Caki2 (cell line): ENCODE measurements around the gene IL36RN. TPM values are rescaled to one million over a fixed set of nuclear protein-coding genes. Genes with fewer than 3 reads are reported as not detected.
"Not testable (repeated sequence)": the region's sequence is repeated elsewhere in the genome, so short reads cannot be mapped to it uniquely, and the experiment has no call there.

ENCODE experiments used
- DNase-seq: peaks from one replicate; pipeline ENCODE4 v3.0.0-alpha.2; 2015; ENCODE audit warnings: low read depth
- in situ Hi-C: cut with HindIII; loops from 2 replicates; pipeline ENCODE4 v1.10.0; 2016; ENCODE audit warnings: low sequenced_read_pairs, low pct_unique_long_range_greater_than_20kb, mixed read lengths
- total RNA-seq: library from RNA; depleted of rRNA; stranded (reverse); fragments of >200 nt; shearing (Covaris generic); gene quantifications from 2 replicates; pipeline ENCODE4 v1.2.3, GENCODE V29; 2014; ENCODE audit warnings: low replicate concordance

Gene IL36RN
- total RNA-seq, 1 experiment from 2014 or later: not detected

DNA sequence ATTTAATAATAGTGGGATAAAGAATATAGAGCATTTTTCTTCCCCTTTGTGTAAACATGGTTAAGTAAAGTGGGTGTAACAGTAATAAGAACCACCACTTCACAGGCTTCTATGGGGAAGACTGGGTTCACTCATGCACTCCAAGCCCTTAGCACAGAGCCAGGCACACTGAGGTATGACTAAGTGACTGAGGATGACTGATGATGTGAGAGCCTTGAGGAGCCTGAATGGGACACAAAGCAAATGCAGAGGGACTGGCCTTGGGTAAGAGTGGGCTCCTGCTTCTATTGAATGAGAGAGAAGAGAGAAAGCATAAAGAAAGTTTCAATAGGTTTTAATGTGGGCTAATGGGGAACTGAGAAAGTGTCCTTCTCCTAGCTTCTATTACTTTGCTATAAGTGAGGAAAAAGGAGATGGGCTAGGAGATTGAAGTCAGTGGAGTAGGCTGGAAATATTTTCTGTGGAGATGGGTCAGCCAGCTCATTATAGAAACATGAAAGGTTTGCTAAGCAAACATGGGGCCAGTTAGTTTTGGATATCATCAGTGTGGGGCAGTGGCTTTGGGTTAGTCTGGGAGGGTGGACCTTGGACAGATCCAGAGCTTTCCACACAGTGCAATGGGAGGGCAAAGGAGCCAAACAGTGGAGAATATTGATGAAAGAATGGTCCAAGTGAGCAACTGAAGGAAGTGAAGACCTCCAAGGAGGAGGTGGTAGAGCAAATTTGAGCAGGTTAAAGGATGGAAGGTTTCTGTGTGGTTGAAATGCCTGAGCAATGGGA, 29.4 kb downstream of the IL36RN start:
- in situ Hi-C loops: no loop called here
- DNase-seq: no peak

DNA sequence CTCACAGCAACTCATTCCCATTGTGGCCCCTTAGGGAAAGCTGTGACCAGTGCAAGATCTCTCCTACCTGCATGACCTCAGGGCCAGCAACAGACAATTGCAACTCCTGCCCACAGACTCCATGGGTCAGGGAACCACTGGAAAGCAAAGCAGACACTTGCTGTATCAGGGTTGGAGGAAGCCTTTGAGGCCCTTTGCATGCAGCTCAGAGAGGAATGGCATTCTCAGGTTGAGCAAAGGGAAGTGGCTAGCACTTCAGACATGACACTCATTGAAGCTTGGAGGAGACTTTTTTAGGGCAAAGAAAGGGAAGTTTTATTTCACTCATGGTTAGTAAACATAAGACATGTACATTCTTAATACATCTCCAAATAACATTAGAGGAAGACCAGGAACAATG, 30.9 kb downstream of the IL36RN start:
- no peak for DNase-seq
- in situ Hi-C loops: no loop called here

DNA sequence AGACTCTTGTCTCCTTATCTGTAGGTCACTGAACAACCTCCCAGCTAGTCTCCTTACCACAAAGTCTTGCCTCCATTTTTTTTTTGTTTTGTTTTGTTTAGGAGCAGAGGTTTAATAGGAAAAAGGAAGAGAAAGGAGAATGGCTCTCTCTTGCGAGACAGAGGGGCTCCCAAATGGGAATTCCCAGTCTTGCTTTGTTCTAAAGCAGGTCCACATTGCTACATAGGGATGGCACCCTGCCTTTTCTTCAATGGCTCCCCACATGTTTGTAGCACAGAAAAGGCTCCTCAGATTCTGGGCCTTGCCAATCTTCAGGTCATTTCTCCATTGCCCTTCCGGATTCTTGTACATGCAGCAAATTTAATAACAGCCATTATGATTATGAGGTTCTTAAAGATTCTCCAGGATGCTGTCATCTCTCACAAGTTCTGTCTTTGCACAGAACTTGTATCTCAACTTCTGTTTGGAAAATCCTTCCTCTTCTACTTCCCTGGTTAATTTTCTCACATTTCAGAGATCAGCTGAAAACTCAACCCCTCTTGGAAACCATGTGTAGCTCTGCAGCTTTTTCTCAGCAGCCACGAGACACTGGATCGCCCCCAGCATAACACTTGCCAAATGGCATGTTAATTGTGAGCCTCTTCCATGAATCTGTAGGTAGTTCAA, 32.4 kb downstream of the IL36RN start:
- in situ Hi-C loops: no loop called here
- no peak for DNase-seq

DNA sequence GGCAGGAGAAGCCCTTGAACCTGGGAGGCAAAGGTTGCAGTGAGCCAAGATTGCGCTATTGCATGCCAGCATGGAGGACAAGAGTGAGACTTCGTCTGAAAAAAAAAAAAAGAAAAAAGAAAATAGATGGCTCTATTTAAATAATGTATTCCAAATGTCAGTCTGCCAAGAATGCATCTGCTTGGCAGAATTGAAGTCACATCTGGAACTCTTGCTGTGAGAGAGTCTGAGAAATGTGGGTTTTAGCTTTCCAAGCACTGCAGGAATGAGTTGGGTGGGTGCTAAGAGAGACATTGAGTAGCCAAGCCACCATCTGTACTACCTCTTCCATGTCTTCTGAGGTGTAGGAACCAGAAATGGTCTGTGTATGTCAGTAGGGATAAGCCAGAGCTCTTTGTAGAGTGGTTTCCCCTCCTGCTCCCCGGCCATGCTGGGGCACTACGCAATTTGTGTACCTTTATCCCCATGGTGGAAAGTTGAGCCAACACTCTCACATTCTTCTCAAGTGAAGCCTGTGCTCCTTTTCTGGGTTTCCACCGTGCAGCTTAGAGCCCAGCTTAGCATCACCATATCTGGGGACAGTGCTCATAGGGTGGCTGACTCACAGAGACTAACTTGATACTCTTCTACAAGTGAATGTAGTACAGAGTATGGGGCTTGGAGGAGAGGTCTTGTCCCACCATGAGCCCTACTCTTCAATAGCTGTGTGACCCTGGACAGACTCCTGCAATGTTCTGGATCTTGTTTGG, 34.0 kb downstream of the IL36RN start:
- in situ Hi-C loops: no loop called here
- DNase-seq: no peak

DNA sequence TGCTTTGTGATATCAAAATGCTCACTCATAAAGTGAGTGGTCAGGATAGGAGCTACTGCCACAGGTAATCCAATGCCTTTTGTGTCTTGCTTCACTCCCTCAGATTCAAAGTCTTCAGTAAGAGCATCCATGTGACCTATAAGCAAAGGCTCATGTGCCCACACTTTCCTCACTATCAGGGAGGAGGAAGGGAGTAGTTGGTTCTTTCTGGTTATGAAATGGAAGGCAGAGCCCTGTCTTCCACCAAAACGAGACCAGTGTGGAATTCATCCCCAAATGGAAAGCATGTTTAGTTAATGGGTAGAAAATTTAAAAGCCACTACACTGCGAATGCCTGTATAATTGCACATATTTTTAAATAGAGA, 34.6 kb downstream of the IL36RN start:
- in situ Hi-C loops: no loop called here
- no peak for DNase-seq

DNA sequence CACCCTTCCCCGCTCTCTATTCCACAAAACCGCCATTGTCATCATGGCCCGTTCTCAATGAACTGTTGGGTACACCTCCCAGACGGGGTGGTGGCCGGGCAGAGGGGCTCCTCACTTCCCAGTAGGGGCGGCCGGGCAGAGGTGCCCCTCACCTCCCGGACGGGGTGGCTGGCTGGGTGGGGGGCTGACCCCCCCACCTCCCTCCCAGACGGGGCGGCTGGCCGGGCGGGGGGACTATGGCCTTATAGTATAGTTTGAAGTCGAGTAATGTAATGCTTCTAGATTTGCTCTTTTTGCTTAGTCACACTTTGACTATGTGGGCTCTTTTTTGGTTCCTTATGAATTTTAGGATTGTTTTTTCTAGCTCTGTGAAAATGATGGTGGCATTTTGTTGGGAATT, 37.3 kb downstream of the IL36RN start:
- in situ Hi-C loops, DNase-seq: not testable (repeated sequence)

DNA sequence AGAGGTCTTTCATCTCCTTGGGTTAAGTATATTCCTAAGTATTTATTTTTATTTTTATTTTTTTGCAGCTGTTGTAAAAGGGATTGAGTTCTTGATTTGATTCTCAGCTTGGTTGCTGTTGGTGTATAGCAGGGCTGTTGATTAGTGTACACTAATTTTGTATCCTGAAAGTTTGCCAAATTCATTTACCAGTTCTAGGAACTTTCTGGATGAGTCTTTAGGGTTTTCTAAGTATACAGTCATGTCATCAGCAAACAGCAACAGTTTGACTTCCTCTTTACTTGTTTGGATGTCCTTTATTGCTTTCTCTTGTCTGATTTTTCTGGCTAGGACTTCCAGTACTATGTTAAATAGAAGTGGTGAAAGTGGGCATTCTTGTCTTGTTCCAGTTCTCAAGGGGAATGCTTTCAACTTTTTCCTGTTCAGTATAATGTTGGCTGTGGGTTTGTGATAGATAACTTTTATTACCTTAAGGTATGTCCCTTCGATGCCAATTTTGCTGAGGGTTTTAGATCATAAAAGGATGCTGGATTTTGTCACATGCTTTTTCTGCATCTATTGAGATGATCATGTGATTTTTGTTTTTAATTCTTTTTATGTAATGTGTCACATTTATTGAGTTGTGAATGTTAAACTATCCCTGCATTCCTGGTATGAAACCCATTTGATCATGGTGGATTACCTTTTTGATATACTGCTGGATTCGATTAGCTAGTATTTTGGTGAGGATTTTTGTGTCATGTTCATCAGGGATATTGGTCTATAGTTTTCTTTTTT, 38.0 kb downstream of the IL36RN start:
- DNase-seq, in situ Hi-C loops: not testable (repeated sequence)

DNA sequence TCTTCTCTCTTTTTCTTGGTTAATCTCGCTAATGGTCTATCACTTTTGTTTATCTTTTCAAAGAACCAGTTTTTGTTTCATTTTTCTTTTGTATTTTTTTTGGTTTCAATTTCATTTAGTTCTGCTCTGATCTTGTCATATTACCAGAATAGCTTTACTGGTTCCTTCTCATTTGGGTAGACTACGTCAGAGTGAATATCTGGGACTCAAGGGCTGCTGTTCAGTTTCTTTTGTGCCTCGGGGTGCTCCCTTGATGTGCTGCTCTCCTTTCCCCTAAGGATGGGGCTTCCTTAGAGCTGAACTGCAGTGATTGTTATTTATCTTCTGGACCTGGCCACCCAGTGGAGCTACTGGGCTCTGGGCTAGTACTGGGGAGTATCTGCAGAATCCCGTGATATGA, 39.0 kb downstream of the IL36RN start:
- no peak for DNase-seq
- in situ Hi-C loops: no loop called here

DNA sequence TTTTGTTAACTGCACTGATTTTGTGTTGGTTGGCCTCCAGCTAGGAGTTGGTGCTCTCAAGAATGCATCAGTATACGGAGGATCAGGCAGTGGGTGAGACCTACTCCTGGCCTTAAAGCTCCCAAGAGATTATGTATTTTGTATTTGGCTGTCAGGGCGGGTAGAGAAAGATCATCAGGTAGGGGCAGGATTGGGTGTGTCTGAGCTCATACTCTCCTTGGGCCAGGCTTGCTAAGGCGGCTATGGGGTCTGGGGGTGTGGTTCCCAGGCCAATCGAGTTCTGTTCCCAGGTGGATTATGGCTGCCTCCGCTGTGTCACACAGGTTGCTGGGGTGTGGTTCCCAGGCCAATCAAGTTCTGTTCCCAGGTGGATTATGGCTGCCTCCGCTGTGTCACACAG, 39.5 kb downstream of the IL36RN start:
- in situ Hi-C loops: no loop called here
- no peak for DNase-seq

DNA sequence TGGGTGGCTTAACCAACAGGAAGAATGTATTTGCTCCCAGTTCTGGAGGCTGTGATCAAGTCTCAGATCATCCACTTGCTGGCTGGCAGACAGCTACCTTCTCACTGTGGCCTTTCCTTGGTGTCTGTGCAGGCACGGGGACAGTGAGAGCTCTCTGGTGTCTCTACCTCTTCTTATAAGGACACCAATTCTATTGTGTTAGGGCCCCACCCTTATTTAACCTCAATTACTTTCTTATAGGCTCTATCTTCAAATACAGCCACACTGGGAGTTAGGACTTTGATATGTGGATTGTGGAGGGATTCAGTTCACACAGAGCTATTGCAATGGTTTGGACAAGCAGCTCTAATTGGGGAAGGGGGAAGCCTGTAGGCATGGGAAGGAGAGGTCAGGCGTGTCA, 43.1 kb downstream of the IL36RN start:
- no peak for DNase-seq
- in situ Hi-C loops: no loop called here

DNA sequence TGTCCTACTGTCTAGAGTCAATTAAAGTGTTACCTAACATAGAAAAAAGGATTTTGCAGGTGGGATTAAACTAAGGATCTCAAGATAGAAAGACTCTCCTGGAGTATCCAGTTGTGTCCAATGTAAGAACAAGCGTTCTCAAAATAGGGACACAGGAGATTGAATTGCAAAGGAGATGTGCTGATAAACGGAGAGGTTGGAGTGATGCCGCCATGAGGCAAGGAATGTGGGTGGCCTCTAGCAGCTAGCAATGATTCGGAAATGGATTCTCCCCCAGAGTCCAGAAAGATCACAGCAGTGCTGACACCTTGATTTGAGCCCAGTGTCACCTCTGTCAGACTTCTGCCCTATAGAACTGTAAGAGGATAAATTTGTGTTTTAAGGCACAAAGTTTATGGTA, 44.3 kb downstream of the IL36RN start:
- DNase-seq: no peak
- in situ Hi-C loops: no loop called here

DNA sequence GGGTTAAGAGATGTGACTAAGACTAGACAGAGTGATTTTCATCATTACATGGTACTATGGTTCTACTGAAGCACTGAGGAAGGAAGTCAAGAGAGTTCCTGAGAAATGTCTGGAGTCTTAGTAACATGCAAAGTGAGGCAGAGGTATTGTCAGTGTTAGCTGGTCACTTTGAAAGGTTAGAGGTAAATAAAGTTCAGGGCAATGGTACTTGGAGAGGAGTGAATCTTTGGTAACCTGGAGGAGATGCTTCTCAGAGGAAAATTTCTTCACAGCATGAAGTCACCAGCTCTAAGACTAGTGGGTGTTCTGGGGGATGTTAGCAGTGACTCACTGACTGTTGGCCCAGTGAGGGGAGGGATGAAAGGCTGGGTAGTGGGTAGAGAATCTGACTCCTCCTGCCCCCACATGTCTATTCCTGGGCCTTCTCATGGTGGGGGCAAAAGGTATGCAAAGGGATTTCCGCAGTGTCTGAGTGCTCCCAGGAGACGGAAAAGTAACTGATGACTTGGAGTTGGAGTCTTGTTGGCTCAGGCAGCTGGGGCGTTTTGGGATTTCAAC, 45.1 kb downstream of the IL36RN start:
- no peak for DNase-seq
- in situ Hi-C loops: no loop called here

DNA sequence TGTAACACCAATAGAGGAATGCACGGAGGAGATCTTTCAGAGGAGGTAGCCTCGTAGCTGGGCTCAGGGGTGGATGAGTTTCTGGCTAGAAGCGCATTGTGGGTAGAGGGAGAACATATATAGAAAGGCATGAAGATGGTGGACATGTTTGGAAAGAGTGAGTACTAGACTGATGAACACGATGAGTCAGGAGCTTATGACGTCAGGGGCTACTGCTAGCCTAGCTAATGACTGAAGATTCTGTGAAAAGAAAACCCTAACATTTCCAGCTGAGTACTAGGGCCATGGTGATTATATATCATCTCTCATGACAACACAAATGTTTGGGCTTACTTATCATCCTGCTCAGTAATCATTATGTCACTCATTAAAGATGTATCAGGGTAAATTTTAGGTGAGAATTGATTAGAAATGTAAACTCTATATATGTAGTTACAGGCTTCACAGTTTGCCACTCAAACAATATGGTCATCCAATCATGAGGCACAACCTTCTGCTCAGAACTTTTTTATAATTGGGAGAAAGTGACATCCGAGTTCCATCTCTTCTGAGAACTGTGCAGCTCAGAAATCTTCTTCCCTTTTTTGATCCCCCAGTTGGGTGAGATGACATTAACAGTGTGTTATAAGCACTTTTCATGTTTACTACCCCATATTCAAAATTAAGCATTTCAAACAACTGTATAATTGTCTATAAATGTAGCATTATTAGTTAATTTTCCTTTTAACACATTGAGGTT, 46.2 kb downstream of the IL36RN start:
- in situ Hi-C loops: no loop called here
- DNase-seq: peak; percentile 15

DNA sequence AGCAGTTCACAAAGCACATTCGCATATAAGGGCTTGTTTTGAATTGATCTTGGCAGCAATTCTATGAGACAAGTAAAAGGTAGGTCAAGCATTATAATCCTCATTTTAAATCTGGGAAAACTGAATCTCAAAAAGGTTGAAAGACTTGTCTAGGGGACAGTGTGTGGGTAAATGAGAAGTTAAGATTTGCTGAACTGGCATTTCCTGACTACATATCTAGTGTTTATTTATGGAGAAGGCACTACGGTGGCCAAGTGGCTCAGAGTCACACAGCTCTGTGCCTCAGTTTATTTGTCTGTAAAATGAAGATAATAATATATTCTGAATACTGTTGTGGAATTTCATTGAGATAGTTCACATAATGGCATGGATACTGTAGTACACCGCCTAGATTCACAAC, 52.1 kb downstream of the IL36RN start:
- in situ Hi-C loops: no loop called here
- no peak for DNase-seq

DNA sequence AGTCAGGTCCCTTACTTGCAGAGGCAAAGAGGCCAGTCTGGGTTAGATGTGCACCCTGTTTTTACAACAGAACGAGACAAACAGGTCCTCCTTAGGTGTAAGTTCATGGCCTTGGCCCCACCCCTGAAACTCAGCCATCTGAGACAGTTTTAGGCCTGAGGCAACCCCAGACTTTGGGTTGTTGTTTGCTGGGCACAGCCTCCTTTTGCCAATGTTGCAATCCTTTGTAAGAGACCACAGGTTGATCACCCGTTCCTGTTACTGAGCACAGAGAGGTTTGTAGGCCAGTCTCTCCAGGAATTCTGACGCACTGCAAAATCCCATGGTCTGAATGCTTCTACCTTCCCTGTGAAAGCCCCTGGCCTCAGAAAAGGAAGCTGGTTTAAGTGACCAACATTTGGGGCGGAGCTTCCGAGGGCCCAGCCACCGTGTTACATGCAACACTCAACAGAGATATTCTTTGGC, 52.9 kb downstream of the IL36RN start:
- in situ Hi-C loops: no loop called here
- DNase-seq: no peak

DNA sequence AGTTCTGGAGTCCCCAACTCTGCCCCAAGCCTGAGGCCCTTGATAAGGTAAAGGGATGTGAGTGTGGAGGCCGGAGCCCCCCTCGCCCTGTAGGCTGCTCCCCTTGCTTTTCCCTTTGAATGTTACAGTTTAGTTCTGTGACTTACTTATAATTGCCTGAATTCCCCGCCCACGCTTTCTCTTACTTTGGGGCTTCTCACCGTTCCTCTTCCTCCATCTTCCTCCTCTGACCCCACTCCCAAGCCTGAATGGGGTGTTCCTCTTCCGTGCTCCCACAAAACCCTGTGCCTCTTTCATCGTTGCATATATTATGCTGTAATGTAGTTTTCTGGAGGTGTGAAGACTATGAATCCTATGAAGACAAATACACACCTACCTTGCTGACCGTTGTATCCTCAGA, 53.4 kb downstream of the IL36RN start:
- DNase-seq: no peak
- in situ Hi-C loops: no loop called here

DNA sequence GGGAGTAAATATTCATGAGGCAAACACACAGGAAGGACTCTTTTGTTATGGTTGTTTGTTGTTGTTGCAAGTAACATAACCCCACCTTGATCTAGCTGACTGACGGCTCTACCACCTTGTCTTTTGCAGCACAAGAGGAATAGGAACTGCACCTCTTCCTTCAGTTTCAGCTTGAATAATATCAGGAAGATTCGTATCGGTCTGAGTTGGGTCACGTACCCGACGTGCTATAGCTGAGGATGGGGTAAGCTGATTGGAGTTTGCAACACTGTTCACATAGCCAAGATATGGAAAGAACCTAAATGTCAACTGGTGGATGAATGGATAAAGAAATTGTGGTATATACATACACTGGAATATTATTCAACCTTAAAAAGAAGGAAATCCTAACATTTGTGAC, 53.9 kb downstream of the IL36RN start:
- in situ Hi-C loops: no loop called here
- DNase-seq: no peak

DNA sequence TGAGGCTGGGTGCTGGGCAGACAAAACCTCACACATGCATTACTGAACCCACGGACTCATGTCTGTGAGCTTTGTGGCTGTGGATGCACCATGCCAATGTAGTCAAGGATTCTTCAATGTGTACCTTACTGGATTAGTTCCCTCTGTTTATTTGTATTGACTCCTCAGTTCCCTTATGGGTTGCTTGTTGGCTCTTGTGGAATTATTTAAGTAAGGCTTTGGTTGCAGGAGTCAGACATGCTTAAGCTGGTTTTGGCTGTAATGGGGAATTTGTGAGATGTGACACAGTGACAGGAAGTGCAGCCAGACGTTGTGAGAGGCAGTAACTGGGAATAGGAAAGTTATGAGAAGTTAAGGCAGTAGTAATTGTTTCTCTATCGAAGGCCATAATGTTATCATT, 54.8 kb downstream of the IL36RN start:
- no peak for DNase-seq
- in situ Hi-C loops: no loop called here
